Colonic mucosa (tissue), 4 donors: Measurements from ENCODE around the gene COLQ. TPM values are rescaled to one million over a fixed set of nuclear protein-coding genes. Genes with fewer than 3 reads are reported as not detected.

Experiments
- DNase-seq: peaks from one replicate; pipeline ENCODE4 v3.0.0-alpha.2; 2020
- H3K27ac ChIP-seq: fragments of 200-600 bp; one replicate; pipeline ENCODE4 v1.8.0; 2021
- H3K27me3 ChIP-seq: fragments of 200-600 bp; one replicate; pipeline ENCODE4 v1.8.0; 2021
- H3K36me3 ChIP-seq: fragments of 200-600 bp; one replicate; pipeline ENCODE4 v1.8.0; 2021
- H3K4me1 ChIP-seq: fragments of 200-600 bp; one replicate; pipeline ENCODE4 v1.8.0; 2021; ENCODE audit warnings: mild to moderate bottlenecking
- H3K4me3 ChIP-seq: fragments of 200-600 bp; one replicate; pipeline ENCODE4 v1.8.0; 2021
- H3K9ac ChIP-seq, 2 donors: one replicate each; pipeline ENCODE4 v1.7.0; 2013; ENCODE audit warnings: control low read depth in 2 of 2, low read depth in 2 of 2, low read length in 2 of 2
- H3K9me3 ChIP-seq: fragments of 200-600 bp; one replicate; pipeline ENCODE4 v1.8.0; 2021
- CTCF ChIP-seq: fragments of 200-600 bp; IDR thresholded peaks from one replicate; pipeline ENCODE4 v1.8.0; 2022; ENCODE audit warnings: antibody characterized with exemption, mild to moderate bottlenecking
- intact Hi-C: fragments of 100-400 bp; cut with DNase I; formaldehyde crosslinking; loops from one replicate; pipeline ENCODE4 v1.14.1; 2022
- total RNA-seq, 2 donors: library from RNA; stranded (reverse); fragmentation: NEBNext Ultra II Directional in 1 of 2; extraction: Animal tissue kit (Norgen Biotek cat#: 25700) in 1 of 2; gene quantifications; one replicate each; pipeline ENCODE4 v1.2.1, GENCODE V29; 2021
- donor health status: healthy.
- donor health status: DM: no; HTN: no; CAD: no.
- donor health status: DM: no; HTN: no; CAD: no.

The COLQ gene
- total RNA-seq, 2 donors from 2014 or later, result 0.79 to 0.85 TPM

GRCh38 chr3:15499536-15499935 is 22.0 kb downstream of the COLQ start:
- DNase-seq, result no peak
- intact Hi-C loops, result no loop called here
- Histone ChIP-seq H3K4me3 (no peak overlapping the region), H3K27ac (no peak overlapping the region), H3K9ac (no peak overlapping the region), H3K36me3 (no peaks in the 10 kb centered on the region), H3K9me3 (no peaks in the 10 kb centered on the region), H3K27me3 (no peaks in the 10 kb centered on the region), H3K4me1 (no peaks in the 10 kb centered on the region)
- no peak for TF ChIP-seq CTCF

GRCh38 chr3:15498431-15499214 is 22.9 kb downstream of the COLQ start:
- H3K36me3 ChIP-seq, result no peaks in the 10 kb centered on the region
- H3K4me3 ChIP-seq, result no peak overlapping the region
- H3K9me3 ChIP-seq, result no peaks in the 10 kb centered on the region
- TF ChIP-seq CTCF, result no peak
- no peak for DNase-seq
- no peak overlapping the region for H3K27ac ChIP-seq
- intact Hi-C loops, result no loop called here
- H3K27me3 ChIP-seq, result no peaks in the 10 kb centered on the region
- H3K4me1 ChIP-seq, result no peaks in the 10 kb centered on the region
- H3K9ac ChIP-seq, result no peak overlapping the region

GRCh38 chr3:15497964-15498363 is 23.5 kb downstream of the COLQ start:
- H3K27ac ChIP-seq, result no peak overlapping the region
- TF ChIP-seq CTCF, result no peak
- H3K4me3 ChIP-seq, result no peak overlapping the region
- no peaks in the 10 kb centered on the region for H3K27me3 ChIP-seq
- H3K9ac ChIP-seq, result no peak overlapping the region
- H3K9me3 ChIP-seq, result no peaks in the 10 kb centered on the region
- no peak for DNase-seq
- no peaks in the 10 kb centered on the region for H3K4me1 ChIP-seq
- no peaks in the 10 kb centered on the region for H3K36me3 ChIP-seq
- intact Hi-C loops, result no loop called here

GRCh38 chr3:15496341-15496664 is 25.2 kb downstream of the COLQ start:
- H3K9ac ChIP-seq, result no peak overlapping the region
- DNase-seq, result no peak
- intact Hi-C loops, result no loop called here
- no peak overlapping the region for H3K4me3 ChIP-seq
- no peak for TF ChIP-seq CTCF
- H3K36me3 ChIP-seq, result no peaks in the 10 kb centered on the region
- no peaks in the 10 kb centered on the region for H3K9me3 ChIP-seq
- no peak overlapping the region for H3K27ac ChIP-seq
- no peaks in the 10 kb centered on the region for H3K4me1 ChIP-seq
- H3K27me3 ChIP-seq, result no peaks in the 10 kb centered on the region

GRCh38 chr3:15495461-15496340 is 25.8 kb downstream of the COLQ start:
- TF ChIP-seq CTCF, result no peak
- Histone ChIP-seq H3K27ac (no peak overlapping the region), H3K36me3 (no peaks in the 10 kb centered on the region), H3K9me3 (no peaks in the 10 kb centered on the region), H3K4me3 (no peak overlapping the region), H3K27me3 (no peaks in the 10 kb centered on the region), H3K9ac (no peak overlapping the region), H3K4me1 (no peaks in the 10 kb centered on the region)
- DNase-seq, result no peak
- intact Hi-C loops, result no loop called here
